A549 (cell line): Measurements from ENCODE around the gene JADE3. TPM values are rescaled to one million over a fixed set of nuclear protein-coding genes. Genes with fewer than 3 reads are reported as not detected.
"Not testable (repeated sequence)": the region's sequence is repeated elsewhere in the genome, so short reads cannot be mapped to it uniquely, and the experiment has no call there.

Experiments used
- ATAC-seq, 2 experiments: fragments of 200-7000 bp in 1 of 2; fragments of >200 bp in 1 of 2; cut with Nextera tagmentation in 1 of 2; cut with Tn5 transposase in 1 of 2; 3 replicates each; pipeline versions ENCODE4 v1.8.0 to v1.9.1; 2018 to 2020; ENCODE audit warnings: mild to moderate bottlenecking in 1 of 2, moderate library complexity in 1 of 2
- CTCF ChIA-PET: fragments of 300-600 bp; sonication (Branson Sonifier 250); formaldehyde crosslinking; extraction: SDS; loops from one replicate; lab custom pipeline; 2021; ENCODE audit warnings: antibody characterized with exemption, inconsistent platforms; lab: Yijun Ruan, JAX
- POLR2A ChIA-PET: fragments of 350-600 bp; formaldehyde crosslinking; extraction: SDS; loops from one replicate; lab custom pipeline; 2021; ENCODE audit warnings: antibody characterized with exemption, inconsistent platforms; lab: Yijun Ruan, JAX
- DNase-seq, 2 experiments: peaks; one replicate each; pipeline versions ENCODE4 v3.0.0 to v3.0.0-alpha.2; 2011 to 2016; ENCODE audit warnings: low read depth in 1 of 2, low spot score in 1 of 2
- FAIRE-seq: peaks from 2 replicates; lab custom pipeline; 2011; peaks lifted over from hg19 to GRCh38; lab: Jason Lieb, UNC
- H3K27ac ChIP-seq, 2 experiments: fragments of >200 bp; sonication (Bioruptor Twin); formaldehyde crosslinking; 3 replicates each; pipeline ENCODE4 v1.5.1; 2016 to 2017
- H3K4me1 ChIP-seq: fragments of >200 bp; sonication (Bioruptor Twin); formaldehyde crosslinking; 3 replicates; pipeline ENCODE4 v1.6.1; 2016
- H3K4me2 ChIP-seq: fragments of >200 bp; sonication (Bioruptor Twin); formaldehyde crosslinking; 3 replicates; pipeline ENCODE4 v1.6.1; 2016
- H3K4me3 ChIP-seq: fragments of >200 bp; sonication (Bioruptor Twin); formaldehyde crosslinking; 3 replicates; pipeline ENCODE4 v1.5.1; 2016
- H3K9me3 ChIP-seq: fragments of >200 bp; sonication (Bioruptor Twin); formaldehyde crosslinking; 3 replicates; pipeline ENCODE4 v1.6.1; 2016
- CHD2 ChIP-seq: fragments of 150-350 bp; IDR thresholded peaks from 2 replicates; pipeline ENCODE4 v1.6.1; 2014; ENCODE audit warnings: low read length; ENCODE audit not compliant: partially characterized antibody
- CHD4 ChIP-seq: fragments of 200-600 bp; sonication (generic); IDR thresholded peaks from 2 replicates; pipeline ENCODE4 v1.6.1; 2016; ENCODE audit warnings: antibody characterized with exemption, mild to moderate bottlenecking, borderline replicate concordance
- EHMT2 ChIP-seq: fragments of 200-600 bp; sonication (generic); IDR thresholded peaks from 2 replicates; pipeline ENCODE4 v1.6.1; 2016; ENCODE audit warnings: antibody characterized with exemption, low read depth, mild to moderate bottlenecking, moderate library complexity
- ESRRA ChIP-seq: fragments of 150-350 bp; IDR thresholded peaks from 2 replicates; pipeline ENCODE4 v1.6.1; 2014; ENCODE audit warnings: mild to moderate bottlenecking, low read length, borderline replicate concordance
- FOSL2 ChIP-seq, 2 experiments: fragments of 450-650 bp in 1 of 2; fragments of >200 bp in 1 of 2; sonication (Bioruptor Twin) in 1 of 2; formaldehyde crosslinking; IDR thresholded peaks; 2 replicates each; pipeline versions ENCODE4 v1.5.0 to v1.6.1; 2016 to 2020; ENCODE audit warnings: mild to moderate bottlenecking in 1 of 2, moderate library complexity in 1 of 2
- FOXS1 ChIP-seq: fragments of 250-450 bp; sonication (Bioruptor Pico); IDR thresholded peaks from 2 replicates; pipeline ENCODE4 v1.5.0; 2020; ENCODE audit warnings: mild to moderate bottlenecking, moderate library complexity
- GATA3 ChIP-seq: IDR thresholded peaks from 2 replicates; pipeline ENCODE4 v1.6.1; 2012; ENCODE audit warnings: borderline replicate concordance
- HDAC2 ChIP-seq: fragments of 200-600 bp; sonication (generic); IDR thresholded peaks from 2 replicates; pipeline ENCODE4 v1.6.1; 2016
- HEYL ChIP-seq: fragments of 250-450 bp; sonication (Bioruptor Pico); IDR thresholded peaks from 2 replicates; pipeline ENCODE4 v1.8.0; 2021; ENCODE audit warnings: mild to moderate bottlenecking, moderate library complexity
- HOXA7 ChIP-seq: fragments of 250-450 bp; sonication (Bioruptor Pico); IDR thresholded peaks from 2 replicates; pipeline ENCODE4 v1.5.0; 2020; ENCODE audit warnings: mild to moderate bottlenecking, moderate library complexity
- HOXB13 ChIP-seq: fragments of 250-450 bp; sonication (Bioruptor Pico); IDR thresholded peaks from 2 replicates; pipeline ENCODE4 v1.5.0; 2020; ENCODE audit warnings: low read depth, mild to moderate bottlenecking, moderate library complexity
- KDM1A ChIP-seq: fragments of 200-600 bp; sonication (generic); IDR thresholded peaks from 2 replicates; pipeline ENCODE4 v1.6.1; 2016; ENCODE audit warnings: low read depth, mild to moderate bottlenecking
- MAZ ChIP-seq: fragments of 150-350 bp; IDR thresholded peaks from 2 replicates; pipeline ENCODE4 v1.6.1; 2014; ENCODE audit warnings: antibody characterized with exemption, low read depth, low read length, borderline replicate concordance
- MYC ChIP-seq: IDR thresholded peaks from 2 replicates; pipeline ENCODE4 v1.6.1; 2012; ENCODE audit warnings: mild to moderate bottlenecking, inconsistent platforms, low read length, improper control_type of control experiment, borderline replicate concordance
- PHF8 ChIP-seq: fragments of 200-600 bp; sonication (generic); IDR thresholded peaks from 2 replicates; pipeline ENCODE4 v1.6.1; 2016; ENCODE audit warnings: low read depth, mild to moderate bottlenecking, antibody characterized with exemption, moderate library complexity, borderline replicate concordance
- POLR2A ChIP-seq: IDR thresholded peaks from 2 replicates; pipeline ENCODE4 v1.6.1; 2012; ENCODE audit warnings: mild to moderate bottlenecking, low read length
- RARB ChIP-seq: fragments of 250-450 bp; sonication (Bioruptor Pico); IDR thresholded peaks from 2 replicates; pipeline ENCODE4 v1.8.0; 2021; ENCODE audit warnings: mild to moderate bottlenecking, moderate library complexity
- RNF2 ChIP-seq: fragments of 200-600 bp; sonication (generic); IDR thresholded peaks from 2 replicates; pipeline ENCODE4 v1.6.1; 2016; ENCODE audit warnings: low read depth, mild to moderate bottlenecking, antibody characterized with exemption, moderate library complexity, borderline replicate concordance
- SREBF2 ChIP-seq: fragments of 450-650 bp; IDR thresholded peaks from 2 replicates; pipeline ENCODE4 v1.6.1; 2014; ENCODE audit warnings: mild to moderate bottlenecking, moderate library complexity
- TFCP2L1 ChIP-seq: fragments of 250-450 bp; sonication (Bioruptor Pico); IDR thresholded peaks from 2 replicates; pipeline ENCODE4 v1.5.0; 2021; ENCODE audit warnings: mild to moderate bottlenecking
- ZNF302 ChIP-seq: fragments of 250-450 bp; sonication (Bioruptor Pico); IDR thresholded peaks from 2 replicates; pipeline ENCODE4 v1.9.0; 2021; ENCODE audit warnings: inconsistent platforms, mild to moderate bottlenecking, moderate library complexity
- ZSCAN20 ChIP-seq: fragments of 250-450 bp; sonication (Bioruptor Pico); IDR thresholded peaks from 2 replicates; pipeline ENCODE4 v1.8.0; 2022; ENCODE audit warnings: mild to moderate bottlenecking, moderate library complexity
- WGBS: methylation state at CpG from one replicate; pipeline ENCODE4 v1.1.6; 2017; ENCODE audit errors: missing lambda C conversion rate; 5-methylcytosine and 5-hydroxymethylcytosine counted together
- polyA plus RNA-seq, 4 experiments: library from polyadenylated mRNA; depleted of rRNA in 3 of 4; stranded (reverse); fragments of >200 nt; fragmentation: RNase III in 1 of 4; extraction: RNeasy Plus Mini Kit Qiagen cat#74134 plus additional on column Dnase treatment in 1 of 4; gene quantifications; 2 replicates in 3 of 4; 3 replicates in 1 of 4; pipeline ENCODE4 v1.2.3, GENCODE V29; 2011 to 2017
- TF ChIP-seq, protein P1 (sequence below): fragments of 150-350 bp; IDR thresholded peaks from 2 replicates; pipeline ENCODE4 v1.6.1; 2014; ENCODE audit warnings: low read depth, mild to moderate bottlenecking, low read length
- TF ChIP-seq, protein P2 (sequence below): IDR thresholded peaks from 2 replicates; pipeline ENCODE4 v1.6.1; 2012
- TF ChIP-seq, protein P3 (sequence below): IDR thresholded peaks from 2 replicates; pipeline ENCODE4 v1.6.1; 2012
- TF ChIP-seq, protein P4 (sequence below): fragments of >200 bp; sonication (Bioruptor Twin); formaldehyde crosslinking; IDR thresholded peaks from 2 replicates; pipeline ENCODE4 v1.6.1; 2016

Gene JADE3
- polyA plus RNA-seq, 2 of the 4 experiments (the other 2 are of a cell fraction), result 10.6 to 19.8 TPM

DNA sequence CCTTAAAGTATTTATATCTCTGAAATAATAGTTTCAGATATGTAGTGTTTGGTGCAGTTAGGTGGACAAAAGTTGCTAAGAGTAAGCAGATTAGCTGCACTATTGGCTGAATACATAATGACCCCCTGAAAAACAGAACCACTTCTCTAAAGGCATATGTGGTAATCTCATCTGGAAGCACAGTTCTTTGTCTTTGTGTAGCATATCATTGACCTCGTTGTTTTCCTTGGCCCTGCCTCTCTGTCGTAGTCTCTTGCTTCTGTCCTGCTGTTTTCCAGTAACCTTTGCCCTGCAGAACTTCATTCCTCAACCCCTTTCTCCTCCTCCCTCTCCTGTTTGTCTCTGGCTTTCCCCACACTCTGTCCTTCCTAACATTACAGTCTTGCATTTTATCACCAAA, 41.4 kb downstream of the JADE3 start:
- ChIA-PET CTCF (no interaction called here), POLR2A (no interaction called here)
- 0% methylated on average over 2 of the region's 2 CpGs for WGBS
- DNase-seq, result peak in 1 of 2 experiments; percentile 24
- Histone ChIP-seq H3K27ac (peak overlapping the region; percentile 11 to 68), H3K4me3 (no peak overlapping the region), H3K4me2 (peak overlapping the region; percentile 60), H3K9me3 (no peaks in the 10 kb centered on the region), H3K4me1 (peaks cover 30% of the 10 kb centered on the region)
- FAIRE-seq, result no peak
- peak in 1 of 2 experiments; percentile 73; a peak in 3 of 6 replicates for ATAC-seq
- no peak for TF ChIP-seq HOXB13 (CRISPR knock-in tag)
- no peak for TF ChIP-seq RARB (CRISPR knock-in tag)
- no peak for TF ChIP-seq ESRRA
- TF ChIP-seq, protein P1, sequence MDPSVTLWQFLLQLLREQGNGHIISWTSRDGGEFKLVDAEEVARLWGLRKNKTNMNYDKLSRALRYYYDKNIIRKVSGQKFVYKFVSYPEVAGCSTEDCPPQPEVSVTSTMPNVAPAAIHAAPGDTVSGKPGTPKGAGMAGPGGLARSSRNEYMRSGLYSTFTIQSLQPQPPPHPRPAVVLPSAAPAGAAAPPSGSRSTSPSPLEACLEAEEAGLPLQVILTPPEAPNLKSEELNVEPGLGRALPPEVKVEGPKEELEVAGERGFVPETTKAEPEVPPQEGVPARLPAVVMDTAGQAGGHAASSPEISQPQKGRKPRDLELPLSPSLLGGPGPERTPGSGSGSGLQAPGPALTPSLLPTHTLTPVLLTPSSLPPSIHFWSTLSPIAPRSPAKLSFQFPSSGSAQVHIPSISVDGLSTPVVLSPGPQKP, result no peak
- TF ChIP-seq HEYL (CRISPR knock-in tag), result no peak
- no peak for TF ChIP-seq ZNF302
- TF ChIP-seq RNF2, result no peak
- TF ChIP-seq, protein P2, sequence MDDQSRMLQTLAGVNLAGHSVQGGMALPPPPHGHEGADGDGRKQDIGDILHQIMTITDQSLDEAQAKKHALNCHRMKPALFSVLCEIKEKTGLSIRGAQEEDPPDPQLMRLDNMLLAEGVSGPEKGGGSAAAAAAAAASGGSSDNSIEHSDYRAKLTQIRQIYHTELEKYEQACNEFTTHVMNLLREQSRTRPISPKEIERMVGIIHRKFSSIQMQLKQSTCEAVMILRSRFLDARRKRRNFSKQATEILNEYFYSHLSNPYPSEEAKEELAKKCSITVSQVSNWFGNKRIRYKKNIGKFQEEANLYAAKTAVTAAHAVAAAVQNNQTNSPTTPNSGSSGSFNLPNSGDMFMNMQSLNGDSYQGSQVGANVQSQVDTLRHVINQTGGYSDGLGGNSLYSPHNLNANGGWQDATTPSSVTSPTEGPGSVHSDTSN, result no peak
- TF ChIP-seq KDM1A, result no peak
- no peak for TF ChIP-seq FOXS1
- no peak for TF ChIP-seq CHD2
- no peak for TF ChIP-seq FOSL2 (IDR thresholded peaks at IDR 0.05)
- TF ChIP-seq FOSL2 (CRISPR knock-in tag; IDR thresholded peaks at IDR 0.05), result no peak
- TF ChIP-seq MYC, result no peak
- no peak for TF ChIP-seq TFCP2L1

DNA sequence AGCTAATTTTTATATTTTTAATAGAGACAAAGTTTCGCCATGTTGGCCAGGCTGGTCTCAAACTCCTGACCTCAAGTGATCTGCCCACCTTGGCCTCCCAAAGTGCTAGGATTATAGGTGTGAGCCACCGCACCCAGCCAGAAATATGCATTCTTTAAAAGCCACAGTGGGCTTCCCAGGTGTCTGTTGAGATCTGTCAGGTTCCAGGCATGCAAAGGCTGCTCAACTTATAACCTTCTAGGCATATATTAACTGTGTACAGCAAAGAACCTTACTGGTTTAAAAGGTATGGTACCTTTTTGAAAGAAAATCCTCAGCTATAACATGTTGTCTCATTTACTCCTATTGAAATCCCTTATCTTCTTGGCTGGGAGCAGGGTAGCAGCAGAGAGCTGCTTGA, 42.5 kb downstream of the JADE3 start:
- 93% methylated on average over 2 of the region's 2 CpGs for WGBS
- no peak overlapping the region for H3K4me2 ChIP-seq
- no peak for DNase-seq
- POLR2A ChIA-PET, result no interaction called here
- TF ChIP-seq HDAC2, result no peak
- peaks cover 30% of the 10 kb centered on the region for H3K4me1 ChIP-seq
- ATAC-seq, result no peak; a peak in 1 of 6 replicates
- H3K4me3 ChIP-seq, result no peak overlapping the region
- H3K27ac ChIP-seq, result 0 out of 6 replicates have a peak overlapping the region, but pooled peaks of 1 of the 2 experiments have one; percentile 17
- no peak for FAIRE-seq
- CTCF ChIA-PET, result interaction anchor here (1.1 to 1.6 kb wide), 2 partner anchors 41 to 51 kb away, joined by 3 read pairs; no protein-coding TSS in a partner anchor
- no peaks in the 10 kb centered on the region for H3K9me3 ChIP-seq

DNA sequence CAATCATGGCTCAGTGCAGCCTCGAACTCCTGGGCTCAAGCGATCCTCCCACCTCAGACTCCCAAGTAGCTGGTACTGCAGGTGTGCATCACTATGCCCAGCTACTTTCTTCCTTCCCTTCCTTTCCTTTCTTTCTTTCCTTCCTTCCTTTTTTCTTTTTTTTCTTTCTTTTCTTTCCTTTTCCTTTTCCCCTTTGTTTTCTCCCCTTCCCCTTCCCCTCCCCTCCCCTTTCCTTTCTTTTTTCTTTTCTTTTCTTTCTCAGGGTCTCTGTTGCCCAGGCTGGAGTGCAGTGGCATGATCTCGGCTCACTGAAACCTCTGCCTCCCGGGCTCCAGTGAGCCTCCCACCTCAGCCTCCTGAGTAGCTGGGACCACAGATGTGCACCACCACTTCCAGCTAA, 44.4 kb downstream of the JADE3 start:
- 92% methylated on average over 4 of the region's 4 CpGs for WGBS
- H3K4me3 ChIP-seq, ATAC-seq, DNase-seq, CTCF ChIA-PET, H3K27ac ChIP-seq, H3K9me3 ChIP-seq, H3K4me2 ChIP-seq, POLR2A ChIA-PET, FAIRE-seq: not testable (repeated sequence)
- H3K4me1 ChIP-seq, result peaks cover 30% of the 10 kb centered on the region

DNA sequence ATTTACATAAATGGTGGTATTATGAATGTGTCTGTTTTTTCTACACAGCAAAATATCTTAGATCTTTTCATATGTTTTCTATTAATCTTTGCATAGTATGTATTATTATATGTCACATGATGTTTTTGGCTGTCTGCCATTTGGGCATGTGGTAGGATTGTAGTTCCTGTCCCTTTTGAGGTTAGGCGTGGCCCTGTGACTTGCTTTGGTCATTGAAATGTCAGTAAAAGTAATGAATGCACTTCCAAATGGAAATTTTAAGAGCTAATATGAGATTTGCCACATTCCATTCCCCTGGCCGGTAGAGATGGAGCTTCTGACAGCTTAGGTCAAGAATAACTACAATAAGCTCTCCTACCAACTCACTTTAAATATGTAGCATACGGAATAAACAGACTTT, 45.1 kb downstream of the JADE3 start:
- POLR2A ChIA-PET, result no interaction called here
- peaks cover 30% of the 10 kb centered on the region for H3K4me1 ChIP-seq
- no peaks in the 10 kb centered on the region for H3K9me3 ChIP-seq
- no peak overlapping the region for H3K4me3 ChIP-seq
- no peak overlapping the region for H3K4me2 ChIP-seq
- no peak for FAIRE-seq
- CTCF ChIA-PET, result interaction anchor here (3.2 kb wide), 1 partner anchor 44 kb away, joined by 8 read pairs; no protein-coding TSS in a partner anchor
- peak in 1 of 2 experiments; percentile 5 for DNase-seq
- 87% methylated on average over 3 of the region's 3 CpGs for WGBS
- H3K27ac ChIP-seq, result no peak overlapping the region
- ATAC-seq, result no peak
- TF ChIP-seq POLR2A (no peak), ZSCAN20 (CRISPR knock-in tag) (no peak), HOXA7 (CRISPR knock-in tag) (no peak), CHD2 (no peak), PHF8 (no peak), EHMT2 (no peak), SREBF2 (no peak), CHD4 (no peak), MAZ (no peak), FOSL2 (IDR thresholded peaks at IDR 0.05) (no peak), FOSL2 (CRISPR knock-in tag; IDR thresholded peaks at IDR 0.05) (no peak), GATA3 (no peak)
- TF ChIP-seq, protein P3, sequence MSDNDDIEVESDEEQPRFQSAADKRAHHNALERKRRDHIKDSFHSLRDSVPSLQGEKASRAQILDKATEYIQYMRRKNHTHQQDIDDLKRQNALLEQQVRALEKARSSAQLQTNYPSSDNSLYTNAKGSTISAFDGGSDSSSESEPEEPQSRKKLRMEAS, result no peak
- TF ChIP-seq, protein P2, result no peak
- TF ChIP-seq, protein P4, sequence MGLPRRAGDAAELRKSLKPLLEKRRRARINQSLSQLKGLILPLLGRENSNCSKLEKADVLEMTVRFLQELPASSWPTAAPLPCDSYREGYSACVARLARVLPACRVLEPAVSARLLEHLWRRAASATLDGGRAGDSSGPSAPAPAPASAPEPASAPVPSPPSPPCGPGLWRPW, result no peak
